Effector memory CD8-positive, alpha-beta T cell (primary cell): ENCODE data around the gene HEATR5A.
"Not testable (repeated sequence)": the region's sequence is repeated elsewhere in the genome, so short reads cannot be mapped to it uniquely, and the experiment has no call there.

Experiments used
- ATAC-seq: fragments of 150-1000 bp; cut with Tn5 transposase; replicated peaks from 2 replicates; pipeline ENCODE4 v1.10.0; 2021; ENCODE audit warnings: mild to moderate bottlenecking, moderate library complexity
- DNase-seq, 3 experiments: peaks; one replicate each; pipeline ENCODE4 v3.0.0; 2021
- H3K27ac Mint-ChIP-seq, 2 donors: one replicate each; pipeline ENCODE4 v1.8.0; 2022; ENCODE audit warnings: mild to moderate bottlenecking in 2 of 2, mixed read lengths in 2 of 2, moderate library complexity in 2 of 2
- H3K27me3 Mint-ChIP-seq, 2 donors: one replicate each; pipeline ENCODE4 v1.8.0; 2022; ENCODE audit warnings: mixed read lengths in 2 of 2
- H3K36me3 Mint-ChIP-seq: one replicate; pipeline ENCODE4 v1.8.0; 2022; ENCODE audit warnings: mild to moderate bottlenecking, moderate library complexity, mixed read lengths; ENCODE audit not compliant: insufficient read depth
- H3K4me1 Mint-ChIP-seq, 2 donors: one replicate each; pipeline ENCODE4 v1.8.0; 2022; ENCODE audit warnings: low read depth in 2 of 2, mixed read lengths in 2 of 2
- H3K4me3 Mint-ChIP-seq, 2 donors: one replicate each; pipeline ENCODE4 v1.8.0; 2022; ENCODE audit warnings: mild to moderate bottlenecking in 2 of 2, mixed read lengths in 2 of 2, moderate library complexity in 2 of 2
- H3K9me3 Mint-ChIP-seq, 2 donors: one replicate each; pipeline ENCODE4 v1.8.0; 2022; ENCODE audit warnings: mixed read lengths in 2 of 2

The HEATR5A gene

DNA sequence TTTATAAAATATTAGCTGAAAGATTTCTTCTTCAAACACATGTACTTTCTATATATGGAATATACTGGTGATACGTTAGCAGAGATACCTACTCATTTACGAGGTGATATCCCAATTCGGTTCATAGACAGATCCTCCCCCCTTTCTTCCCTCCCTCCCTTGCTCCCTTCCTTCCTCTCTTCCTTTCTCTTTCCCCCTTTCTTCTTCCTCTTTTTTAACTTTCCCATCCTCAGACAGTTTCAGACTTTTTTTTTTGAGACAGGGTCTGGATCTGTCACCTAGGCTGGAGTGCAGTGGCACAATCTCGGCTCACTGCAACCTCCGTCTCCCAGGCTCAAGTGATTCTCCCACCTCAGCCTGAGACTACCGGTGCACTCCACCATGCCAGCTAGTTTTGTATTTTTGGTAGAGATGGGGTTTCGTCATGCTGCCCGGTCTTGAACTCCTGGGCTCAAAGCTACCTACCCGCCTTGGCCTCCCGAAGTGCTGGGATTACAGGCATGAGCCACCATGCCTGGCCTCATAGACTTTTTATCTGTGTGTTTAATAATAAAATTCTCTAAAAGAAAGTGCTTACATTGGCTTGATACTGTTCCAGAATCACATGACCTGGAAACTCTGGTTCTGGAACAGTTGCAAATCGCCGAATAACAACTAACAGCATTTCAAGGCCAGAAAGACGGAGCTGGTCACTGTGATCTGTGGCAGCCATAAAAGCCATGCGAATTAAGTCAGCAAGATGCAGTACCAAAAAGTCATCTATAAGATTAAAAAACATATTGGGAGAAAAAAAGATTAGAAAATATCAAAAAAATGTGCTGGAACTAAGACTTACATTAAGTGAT is 99.2 kb downstream of the HEATR5A start:
- DNase-seq (no peak), ATAC-seq (no peak)
- no peak overlapping the region for H3K27ac Mint-ChIP-seq
- no peak overlapping the region for H3K4me3 Mint-ChIP-seq
- H3K36me3 Mint-ChIP-seq: no peaks in the 10 kb centered on the region
- no peaks in the 10 kb centered on the region for H3K27me3 Mint-ChIP-seq
- H3K9me3 Mint-ChIP-seq: no peaks in the 10 kb centered on the region
- H3K4me1 Mint-ChIP-seq: no peaks in the 10 kb centered on the region

DNA sequence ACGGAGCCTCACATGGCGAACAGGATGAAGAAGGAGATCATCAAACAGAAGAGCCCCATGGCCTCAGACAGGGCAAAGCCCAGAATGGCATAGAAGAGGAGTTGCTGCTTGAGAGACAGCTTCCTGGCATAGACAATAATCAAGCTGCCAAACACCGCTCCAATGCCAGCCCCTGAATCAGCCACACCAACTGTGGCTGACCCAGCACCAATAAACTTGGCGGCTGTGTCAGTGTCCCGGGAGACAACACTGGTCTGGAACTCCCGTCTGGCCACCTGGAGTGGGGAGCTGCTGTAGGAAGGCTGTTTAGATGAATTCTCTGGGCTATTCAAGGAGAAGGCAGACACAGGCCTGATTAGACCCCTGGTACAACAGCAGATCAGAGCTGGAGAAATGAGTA is 100.1 kb downstream of the HEATR5A start:
- H3K36me3 Mint-ChIP-seq: no peaks in the 10 kb centered on the region

DNA sequence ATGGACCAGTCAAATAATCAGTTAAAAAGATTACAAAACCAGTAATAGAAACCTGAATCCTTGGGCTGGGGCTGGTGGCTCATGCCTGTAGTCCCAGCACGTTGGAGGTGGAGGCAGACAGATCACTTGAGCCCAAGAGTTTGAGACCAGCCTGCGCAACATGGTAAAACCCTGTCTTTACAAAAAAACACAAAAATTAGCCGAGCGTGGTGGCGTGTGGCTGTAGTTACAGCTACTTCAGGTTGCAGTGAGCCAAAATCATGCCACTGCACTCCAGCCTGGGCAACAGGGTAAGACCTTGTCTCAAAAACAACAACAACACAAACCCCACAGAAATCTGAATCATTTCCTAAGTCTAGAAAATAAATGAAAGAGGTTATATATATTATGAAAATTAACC is 100.6 kb downstream of the HEATR5A start:
- Mint-ChIP-seq H3K27me3 (no peaks in the 10 kb centered on the region), H3K4me1 (no peaks in the 10 kb centered on the region), H3K4me3 (no peak overlapping the region), H3K36me3 (no peaks in the 10 kb centered on the region), H3K27ac (no peak overlapping the region), H3K9me3 (no peaks in the 10 kb centered on the region)
- DNase-seq (no peak), ATAC-seq (no peak)

More for the DNA sequence above, 100.1 kb downstream of the HEATR5A start:
- Mint-ChIP-seq H3K27ac (no peak overlapping the region), H3K27me3 (no peaks in the 10 kb centered on the region), H3K4me1 (no peaks in the 10 kb centered on the region), H3K4me3 (no peak overlapping the region), H3K9me3 (no peaks in the 10 kb centered on the region)
- no peak for DNase-seq
- no peak for ATAC-seq

DNA sequence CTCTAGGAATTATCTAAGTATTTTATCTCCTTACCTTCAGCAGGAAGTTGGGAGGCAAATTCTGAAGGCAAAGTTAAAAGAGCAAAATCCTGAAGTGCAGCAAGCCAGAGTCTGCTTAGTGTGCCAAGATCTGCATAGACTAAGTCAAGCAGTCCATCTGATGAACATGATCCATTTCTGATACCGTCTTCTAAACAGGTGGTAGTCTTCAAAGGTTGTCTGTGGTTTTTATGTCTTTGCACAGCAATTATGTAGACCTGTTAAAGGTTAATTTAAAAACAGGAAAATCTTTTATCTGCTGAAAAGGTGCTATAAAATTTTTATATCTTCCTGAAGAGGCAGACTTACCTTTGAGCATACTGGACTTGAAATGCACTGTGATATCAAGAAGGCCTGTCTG is 107.4 kb downstream of the HEATR5A start:
- H3K4me3 Mint-ChIP-seq: no peak overlapping the region

DNA sequence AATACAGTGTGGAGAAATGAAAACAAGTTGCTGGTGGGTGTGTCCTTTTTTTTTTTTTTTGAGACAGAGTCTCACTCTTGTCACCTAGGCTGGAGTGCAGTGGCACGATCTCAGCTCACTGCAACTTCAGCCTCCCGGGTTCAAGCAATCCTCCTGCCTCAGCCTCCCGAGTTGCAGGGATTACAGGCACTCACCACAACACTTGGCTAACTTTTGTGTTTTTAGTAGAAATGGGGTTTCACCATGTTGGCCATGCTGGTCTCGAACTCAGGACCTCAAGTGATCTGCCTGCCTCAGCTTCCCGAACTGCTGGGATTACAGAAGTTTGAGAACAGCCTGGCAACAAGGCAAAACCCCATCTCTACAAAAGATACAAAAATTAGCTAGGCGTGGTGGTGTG is 108.0 kb downstream of the HEATR5A start:
- not testable (repeated sequence) for H3K27ac Mint-ChIP-seq, H3K4me1 Mint-ChIP-seq, H3K9me3 Mint-ChIP-seq, H3K27me3 Mint-ChIP-seq, DNase-seq, H3K4me3 Mint-ChIP-seq, ATAC-seq
- peaks cover 20% of the 10 kb centered on the region for H3K36me3 Mint-ChIP-seq

More for the DNA sequence above, 107.4 kb downstream of the HEATR5A start:
- no peak overlapping the region for H3K27ac Mint-ChIP-seq
- DNase-seq (no peak), ATAC-seq (no peak)
- H3K4me1 Mint-ChIP-seq: no peaks in the 10 kb centered on the region
- peaks cover 20% of the 10 kb centered on the region for H3K36me3 Mint-ChIP-seq
- H3K27me3 Mint-ChIP-seq: no peaks in the 10 kb centered on the region
- no peaks in the 10 kb centered on the region for H3K9me3 Mint-ChIP-seq

DNA sequence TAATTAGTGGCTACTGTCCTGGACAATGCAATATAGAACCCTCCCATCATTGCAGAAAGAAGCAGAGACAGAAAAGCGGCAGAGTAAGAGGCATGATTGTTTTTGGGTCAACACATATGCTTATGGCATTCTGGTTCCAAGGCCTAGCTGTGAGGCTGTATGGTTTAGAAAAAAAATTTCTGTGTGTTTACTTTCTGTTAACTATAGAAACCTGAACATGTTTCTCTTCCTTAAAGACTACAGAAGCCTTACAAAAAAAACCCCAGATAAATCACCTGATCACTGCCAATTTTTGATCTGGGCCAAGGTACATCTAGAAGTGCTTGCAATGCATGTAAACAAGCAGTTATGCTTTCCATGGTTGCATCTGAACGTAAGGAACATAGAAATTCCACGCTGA is 112.7 kb downstream of the HEATR5A start:
- Mint-ChIP-seq H3K9me3 (no peaks in the 10 kb centered on the region), H3K36me3 (peaks cover 21% of the 10 kb centered on the region), H3K27me3 (no peaks in the 10 kb centered on the region), H3K4me3 (no peak overlapping the region), H3K27ac (no peak overlapping the region), H3K4me1 (no peaks in the 10 kb centered on the region)
- DNase-seq: no peak
- no peak for ATAC-seq

DNA sequence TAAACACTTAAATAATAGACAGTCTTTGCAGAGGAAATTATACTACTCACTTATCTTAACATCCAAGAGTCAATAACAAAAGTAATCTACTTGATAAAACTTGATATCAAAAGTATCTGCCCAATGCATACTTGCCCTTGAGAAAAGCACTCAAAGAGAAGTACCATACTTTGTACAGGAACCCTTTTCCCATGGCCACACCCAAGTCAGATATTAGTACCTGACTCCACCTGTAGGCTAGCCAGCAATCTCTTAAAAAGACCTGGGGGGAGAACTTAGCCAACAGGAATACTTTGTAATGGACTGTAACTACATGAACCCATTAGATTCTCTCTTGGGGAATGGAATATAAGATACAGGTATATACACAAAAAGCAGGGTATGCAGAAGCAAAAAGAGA is 113.2 kb downstream of the HEATR5A start:
- no peak for ATAC-seq
- Mint-ChIP-seq H3K4me3 (no peak overlapping the region), H3K9me3 (no peaks in the 10 kb centered on the region), H3K4me1 (no peaks in the 10 kb centered on the region), H3K27ac (no peak overlapping the region), H3K27me3 (no peaks in the 10 kb centered on the region), H3K36me3 (peaks cover 18% of the 10 kb centered on the region)
- no peak for DNase-seq

DNA sequence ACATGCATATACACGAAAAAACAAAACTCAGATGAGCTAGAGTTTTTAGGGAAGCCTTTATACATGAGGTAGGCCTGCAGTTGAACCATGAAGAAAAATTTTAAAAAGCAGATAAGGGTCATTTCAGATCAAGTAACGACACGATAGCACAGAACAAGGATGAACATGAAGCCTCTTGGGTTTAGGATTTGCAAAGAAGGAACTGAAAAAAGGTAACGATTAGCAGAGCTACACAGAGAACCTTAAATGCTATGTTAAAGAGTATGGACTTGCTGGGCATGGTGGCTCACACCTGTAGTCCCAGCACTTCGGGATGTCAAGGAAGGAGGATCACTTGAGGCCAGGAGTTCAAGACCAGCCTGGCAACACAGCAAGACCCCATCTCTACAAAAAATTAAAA is 116.7 kb downstream of the HEATR5A start:
- Mint-ChIP-seq H3K27me3 (no peaks in the 10 kb centered on the region), H3K9me3 (no peaks in the 10 kb centered on the region), H3K4me3 (no peak overlapping the region), H3K4me1 (no peaks in the 10 kb centered on the region), H3K36me3 (peaks cover 18% of the 10 kb centered on the region), H3K27ac (no peak overlapping the region)
- no peak for ATAC-seq
- no peak for DNase-seq

DNA sequence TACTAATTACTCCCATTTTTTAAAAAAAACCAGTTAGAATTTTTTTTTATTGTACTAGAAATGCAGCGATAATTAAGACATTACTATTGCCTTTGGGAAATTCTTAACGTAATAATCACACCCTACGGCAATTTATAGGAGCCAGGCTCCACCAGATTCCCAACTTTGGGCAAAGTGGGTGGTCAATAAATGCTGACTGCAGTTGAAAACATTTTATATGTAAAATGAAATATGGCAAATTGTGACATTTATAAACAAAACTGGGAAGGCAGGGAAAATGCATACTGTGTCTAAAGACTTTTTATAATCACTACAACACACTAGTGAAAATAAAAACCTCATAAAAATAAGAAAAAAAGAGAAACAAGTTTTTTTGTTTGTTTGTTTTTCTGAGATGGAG is 119.5 kb downstream of the HEATR5A start:
- Mint-ChIP-seq H3K27ac (no peak overlapping the region), H3K27me3 (no peaks in the 10 kb centered on the region), H3K4me3 (no peak overlapping the region), H3K36me3 (peaks cover 18% of the 10 kb centered on the region), H3K9me3 (no peaks in the 10 kb centered on the region), H3K4me1 (no peaks in the 10 kb centered on the region)
- DNase-seq (no peak), ATAC-seq (no peak)

DNA sequence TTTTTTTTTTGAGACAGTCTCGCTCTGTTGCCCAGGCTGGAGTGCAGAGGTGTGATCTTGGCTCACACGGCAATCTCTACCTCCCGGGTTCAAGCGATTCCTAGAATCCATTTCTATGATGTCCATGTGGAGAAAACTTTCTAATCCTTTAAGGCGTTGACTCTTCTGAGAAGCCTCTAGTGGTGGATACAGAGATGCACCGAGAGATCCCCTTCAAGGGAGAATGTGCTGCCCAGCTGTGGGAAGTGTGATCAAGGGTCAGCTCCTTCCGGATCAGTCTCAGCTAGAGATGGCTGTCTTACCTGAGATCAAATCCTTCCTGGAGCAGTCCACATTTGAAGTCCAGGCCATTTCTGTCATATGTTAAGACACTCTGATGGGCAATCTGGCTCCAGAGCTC is 120.1 kb downstream of the HEATR5A start:
- DNase-seq: no peak
- ATAC-seq: no peak
- H3K4me1 Mint-ChIP-seq: no peaks in the 10 kb centered on the region
- no peaks in the 10 kb centered on the region for H3K27me3 Mint-ChIP-seq
- H3K27ac Mint-ChIP-seq: peak overlapping the region in 1 of 2 donors; percentile 38
- no peaks in the 10 kb centered on the region for H3K9me3 Mint-ChIP-seq
- H3K4me3 Mint-ChIP-seq: no peak overlapping the region
- H3K36me3 Mint-ChIP-seq: peaks cover 18% of the 10 kb centered on the region

DNA sequence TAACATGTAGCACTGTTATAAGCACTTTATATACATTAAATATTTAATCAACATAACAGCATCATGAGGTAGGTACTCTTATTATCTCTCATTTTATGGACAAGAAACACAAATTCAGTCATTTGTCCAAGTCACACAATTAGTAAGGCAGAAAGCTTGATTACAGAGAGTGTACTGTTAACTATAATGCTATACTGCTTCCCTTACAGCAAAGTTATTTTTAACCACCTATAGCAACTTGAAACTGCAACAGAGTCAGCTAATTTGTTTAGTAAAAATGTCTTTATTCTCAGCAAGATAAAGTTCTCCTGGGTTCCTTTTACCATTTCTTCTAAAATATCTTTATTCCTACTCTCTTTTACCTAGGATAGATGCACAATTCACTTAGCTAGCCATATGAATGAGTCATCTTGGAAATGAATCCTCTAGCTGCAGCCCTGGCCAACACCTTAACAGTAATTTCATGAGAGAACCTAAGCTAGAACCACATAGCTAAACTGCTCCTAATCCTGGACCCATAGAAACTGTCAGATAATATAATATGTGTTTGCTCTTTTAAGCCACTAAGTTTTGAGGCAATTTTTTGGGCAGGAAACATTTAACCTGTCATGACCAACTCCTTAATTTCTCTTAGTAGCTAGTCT is 122.5 kb downstream of the HEATR5A start:
- H3K9me3 Mint-ChIP-seq: no peaks in the 10 kb centered on the region
- DNase-seq (no peak), ATAC-seq (no peak)
- peak overlapping the region; percentile 24 to 45 for H3K27ac Mint-ChIP-seq
- no peaks in the 10 kb centered on the region for H3K4me1 Mint-ChIP-seq
- H3K36me3 Mint-ChIP-seq: peaks cover 10% of the 10 kb centered on the region
- H3K4me3 Mint-ChIP-seq: no peak overlapping the region
- no peaks in the 10 kb centered on the region for H3K27me3 Mint-ChIP-seq

DNA sequence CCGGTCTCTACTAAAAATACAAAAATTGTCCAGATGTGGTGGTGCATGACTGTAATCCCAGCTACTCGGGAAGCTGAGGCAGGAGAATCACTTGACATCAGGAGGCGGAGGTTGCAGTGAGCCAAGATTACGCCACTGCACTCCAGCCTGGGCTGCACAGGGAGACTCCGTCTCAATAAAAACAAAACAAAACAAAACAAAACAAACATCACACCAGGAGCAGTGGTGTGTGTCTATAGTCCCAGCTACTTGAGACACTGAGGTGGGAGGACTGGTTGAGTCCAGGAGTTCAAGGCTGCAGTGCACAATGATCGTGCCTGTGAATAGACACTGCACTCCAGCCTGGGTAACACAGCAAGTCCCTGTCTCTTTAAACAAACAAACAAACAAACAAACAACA is 123.2 kb downstream of the HEATR5A start:
- Mint-ChIP-seq H3K4me1 (no peaks in the 10 kb centered on the region), H3K27ac (peak overlapping the region; percentile 24 to 45), H3K4me3 (no peak overlapping the region), H3K36me3 (peaks cover 9% of the 10 kb centered on the region), H3K9me3 (no peaks in the 10 kb centered on the region), H3K27me3 (no peaks in the 10 kb centered on the region)
- DNase-seq: no peak
- ATAC-seq: no peak

DNA sequence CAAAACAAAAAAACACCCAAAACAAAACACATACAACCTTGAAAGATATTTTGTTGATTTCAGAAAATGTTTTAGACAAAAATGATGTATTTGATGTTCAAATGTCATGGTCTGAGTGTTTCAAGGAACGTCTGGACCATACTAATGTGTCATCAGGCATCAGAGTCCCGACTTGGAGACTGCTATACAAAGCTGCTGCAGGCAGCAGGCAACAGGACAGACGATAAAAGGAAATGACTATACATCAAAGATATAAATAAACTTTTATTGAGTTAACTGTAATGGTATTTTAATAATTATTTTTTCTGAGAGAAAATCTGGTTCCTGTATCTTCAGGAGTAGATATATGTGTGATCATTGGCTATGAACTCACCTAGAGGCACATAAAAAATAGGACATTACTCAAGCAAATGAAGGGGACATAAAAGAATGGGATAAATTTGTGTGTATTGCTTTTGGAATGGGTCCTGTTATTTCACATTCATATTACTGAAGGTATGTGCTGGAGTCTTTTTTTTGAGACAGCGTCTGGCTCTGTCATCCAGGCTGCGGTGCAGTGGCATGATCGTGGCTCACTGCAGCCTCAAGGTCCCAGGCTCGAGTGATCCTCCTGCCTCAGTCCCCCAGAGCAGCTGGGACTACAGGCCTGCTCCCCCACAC is 125.5 kb downstream of the HEATR5A start:
- ATAC-seq (no peak), DNase-seq (no peak)
- Mint-ChIP-seq H3K27me3 (no peaks in the 10 kb centered on the region), H3K36me3 (no peaks in the 10 kb centered on the region), H3K4me1 (no peaks in the 10 kb centered on the region), H3K4me3 (no peak overlapping the region), H3K9me3 (no peaks in the 10 kb centered on the region), H3K27ac (peak overlapping the region in 1 of 2 donors; percentile 31)
